IMR-90 (cell line): ENCODE results near the gene PDXDC1. TPM values are rescaled to one million over a fixed set of nuclear protein-coding genes. Genes with fewer than 3 reads are reported as not detected.
"Not testable (repeated sequence)": the region's sequence is repeated elsewhere in the genome, so short reads cannot be mapped to it uniquely, and the experiment has no call there.

Experiments
- ATAC-seq: fragments of 200-7000 bp; cut with Tn5 transposase; 2 replicates; pipeline ENCODE4 v1.9.1; 2020; ENCODE audit warnings: low read depth, mild to moderate bottlenecking, moderate library complexity
- Bru-seq: library from RNA; stranded (reverse); fragments of 400-500 nt; gene quantifications from one replicate; lab custom pipeline; 2021; lab: Mats Ljungman, UMichigan
- BruChase-seq, 2 experiments: library from RNA; stranded (reverse); fragments of 400-500 nt; gene quantifications; one replicate each; lab custom pipeline; 2021; lab: Mats Ljungman, UMichigan
- BruUV-seq: library from RNA; stranded (reverse); fragments of 400-500 nt; replicated peaks from 2 replicates; lab custom pipeline; 2021; lab: Mats Ljungman, UMichigan
- CTCF ChIA-PET: fragments of 300-600 bp; formaldehyde crosslinking; extraction: SDS; loops from one replicate; lab custom pipeline; 2021; ENCODE audit warnings: antibody characterized with exemption; lab: Yijun Ruan, JAX
- POLR2A ChIA-PET: fragments of 300-600 bp; sonication (Branson Sonifier 250); formaldehyde crosslinking; loops from one replicate; lab custom pipeline; 2022; ENCODE audit warnings: antibody characterized with exemption; ENCODE audit not compliant: unreplicated experiment; lab: Charles Lee
- DNase-seq: peaks from one replicate; pipeline ENCODE4 v3.0.0; 2013
- H2AFZ ChIP-seq: replicated peaks from 2 replicates; pipeline ENCODE3; 2013; ENCODE audit warnings: low read length, mild to moderate bottlenecking; ENCODE audit not compliant: poor library complexity
- H2AK5ac ChIP-seq: 2 replicates; pipeline ENCODE4 v1.6.1; 2013; ENCODE audit warnings: low read depth, low read length, inconsistent platforms
- H2AK9ac ChIP-seq: replicated peaks from 2 replicates; pipeline ENCODE3; 2013; ENCODE audit warnings: mild to moderate bottlenecking, low read depth, low read length, moderate library complexity; ENCODE audit not compliant: poor library complexity
- H2BK120ac ChIP-seq: 2 replicates; pipeline ENCODE4 v1.6.1; 2013; ENCODE audit warnings: low read depth, low read length, inconsistent platforms
- H2BK15ac ChIP-seq: 3 replicates; pipeline ENCODE4 v1.6.1; 2013; ENCODE audit warnings: low read depth, low read length, inconsistent platforms
- H2BK20ac ChIP-seq: 2 replicates; pipeline ENCODE4 v1.6.1; 2013; ENCODE audit warnings: low read depth, mild to moderate bottlenecking, inconsistent platforms, low read length, moderate library complexity
- H2BK5ac ChIP-seq: 2 replicates; pipeline ENCODE4 v1.6.1; 2013; ENCODE audit warnings: mild to moderate bottlenecking, low read depth, low read length, inconsistent platforms; ENCODE audit not compliant: poor library complexity, severe bottlenecking
- H3K14ac ChIP-seq: replicated peaks from 2 replicates; pipeline ENCODE4 v1.6.1; 2013; ENCODE audit warnings: low read depth, low read length, inconsistent platforms
- H3K18ac ChIP-seq: 2 replicates; pipeline ENCODE4 v1.6.1; 2013; ENCODE audit warnings: low read depth, low read length, control low read depth
- H3K23ac ChIP-seq: 2 replicates; pipeline ENCODE4 v1.6.1; 2013; ENCODE audit warnings: low read depth, low read length, inconsistent platforms
- H3K27ac ChIP-seq: 2 replicates; pipeline ENCODE4 v1.5.1; 2013; ENCODE audit warnings: mild to moderate bottlenecking, control low read depth, low read length; ENCODE audit not compliant: insufficient read depth
- H3K27me3 ChIP-seq: 2 replicates; pipeline ENCODE4 v1.6.1; 2013; ENCODE audit warnings: low read length; ENCODE audit not compliant: control insufficient read depth, insufficient read depth
- H3K36me3 ChIP-seq: 2 replicates; pipeline ENCODE4 v1.6.1; 2013; ENCODE audit warnings: low read length, mixed read lengths; ENCODE audit not compliant: control insufficient read depth, insufficient read depth
- H3K4ac ChIP-seq: 2 replicates; pipeline ENCODE4 v1.6.1; 2013; ENCODE audit warnings: low read depth, low read length, inconsistent platforms
- H3K4me1 ChIP-seq: 2 replicates; pipeline ENCODE4 v1.6.1; 2013; ENCODE audit warnings: low read length, mixed read lengths; ENCODE audit not compliant: control insufficient read depth, insufficient read depth
- H3K4me2 ChIP-seq: 2 replicates; pipeline ENCODE4 v1.6.1; 2013; ENCODE audit warnings: low read depth, mild to moderate bottlenecking, control low read depth, low read length, moderate library complexity
- H3K4me3 ChIP-seq: 2 replicates; pipeline ENCODE4 v1.5.1; 2013; ENCODE audit warnings: low read depth, mild to moderate bottlenecking, control low read depth, low read length, moderate library complexity; ENCODE audit not compliant: insufficient read depth
- H3K56ac ChIP-seq: 2 replicates; pipeline ENCODE4 v1.6.1; 2013; ENCODE audit warnings: low read length, inconsistent platforms; ENCODE audit not compliant: insufficient read depth; ENCODE audit errors: extremely low read depth
- H3K79me1 ChIP-seq, 2 experiments: 2 replicates each; pipeline ENCODE4 v1.6.1; 2013; ENCODE audit warnings: low read length in 2 of 2, inconsistent platforms in 1 of 2, low read depth in 1 of 2
- H3K9ac ChIP-seq: 2 replicates; pipeline ENCODE4 v1.6.1; 2013; ENCODE audit warnings: low read depth, low read length, control low read depth
- H3K9me1 ChIP-seq: 2 replicates; pipeline ENCODE4 v1.6.1; 2013; ENCODE audit warnings: low read length, inconsistent platforms; ENCODE audit not compliant: insufficient read depth
- H3K9me3 ChIP-seq: 2 replicates; pipeline ENCODE4 v1.6.1; 2013; ENCODE audit warnings: low read length; ENCODE audit not compliant: control insufficient read depth, insufficient read depth
- H4K20me1 ChIP-seq: 2 replicates; pipeline ENCODE4 v1.6.1; 2013; ENCODE audit warnings: low read length, inconsistent platforms; ENCODE audit not compliant: insufficient read depth
- H4K5ac ChIP-seq: 2 replicates; pipeline ENCODE4 v1.6.1; 2013; ENCODE audit warnings: mild to moderate bottlenecking, low read depth, low read length, control low read depth
- H4K8ac ChIP-seq, 2 experiments: 2 replicates each; pipeline ENCODE4 v1.6.1; 2013; ENCODE audit warnings: low read depth in 2 of 2, low read length in 2 of 2, control low read depth in 1 of 2, inconsistent platforms in 1 of 2
- H4K91ac ChIP-seq: 2 replicates; pipeline ENCODE4 v1.6.1; 2013; ENCODE audit warnings: low read depth, low read length, inconsistent platforms; ENCODE audit not compliant: insufficient read depth
- BHLHE40 ChIP-seq: fragments of 150-350 bp; IDR thresholded peaks from 2 replicates; pipeline ENCODE4 v1.6.1; 2016; ENCODE audit warnings: mild to moderate bottlenecking, low read depth, low read length
- CHD1 ChIP-seq: IDR thresholded peaks from 2 replicates; pipeline ENCODE4 v1.6.1; 2012; ENCODE audit warnings: low read depth, low read length, improper control_type of control experiment
- MXI1 ChIP-seq: IDR thresholded peaks from 2 replicates; pipeline ENCODE4 v1.6.1; 2012; ENCODE audit warnings: low read depth, mild to moderate bottlenecking, low read length, moderate library complexity, borderline replicate concordance
- POLR2A ChIP-seq: IDR thresholded peaks from 2 replicates; pipeline ENCODE4 v1.6.1; 2012; ENCODE audit warnings: mild to moderate bottlenecking, low read depth, low read length
- WGBS, 2 experiments: methylation state at CpG; one replicate each; pipeline versions ENCODE4 v1.1.5 to v1.1.7; 2013; ENCODE audit warnings: missing lambda C conversion rate in 2 of 2; ENCODE audit not compliant: insufficient read length in 1 of 2; ENCODE audit errors: extremely low coverage in 2 of 2; 5-methylcytosine and 5-hydroxymethylcytosine counted together
- dilution Hi-C: fragments of 300-500 bp; cut with HindIII; formaldehyde crosslinking; loops from one replicate; pipeline ENCODE4 v1.14.3; 2018; ENCODE audit warnings: low sequenced_read_pairs; ENCODE audit not compliant: unreplicated experiment
- in situ Hi-C: fragments of 300-500 bp; cut with MboI; formaldehyde crosslinking; loops from 3 replicates; pipeline ENCODE4 v1.14.3; 2019; ENCODE audit warnings: low sequenced_read_pairs, inconsistent platforms, mixed read lengths
- intact Hi-C: fragments of 100-400 bp; cut with micrococcal nuclease; formaldehyde crosslinking; loops from 2 replicates; pipeline ENCODE4 v1.10.0; 2022
- long read RNA-seq: library from polyadenylated mRNA; unstranded; transcript quantifications from one replicate; pipeline ENCODE4 v2.0.0, GENCODE V29; 2021; ENCODE audit not compliant: unreplicated experiment
- polyA plus RNA-seq, 3 experiments: library from polyadenylated mRNA; depleted of rRNA; stranded (reverse); fragments of >200 nt; gene quantifications; 2 replicates each; pipeline ENCODE4 v1.2.3, GENCODE V29; 2012; ENCODE audit warnings: low replicate concordance in 1 of 3
- total RNA-seq: library from RNA; depleted of rRNA; stranded (reverse); fragments of >200 nt; gene quantifications from 2 replicates; pipeline ENCODE4 v1.2.3, GENCODE V29; 2012; rRNA removed

The PDXDC1 gene, protein sequence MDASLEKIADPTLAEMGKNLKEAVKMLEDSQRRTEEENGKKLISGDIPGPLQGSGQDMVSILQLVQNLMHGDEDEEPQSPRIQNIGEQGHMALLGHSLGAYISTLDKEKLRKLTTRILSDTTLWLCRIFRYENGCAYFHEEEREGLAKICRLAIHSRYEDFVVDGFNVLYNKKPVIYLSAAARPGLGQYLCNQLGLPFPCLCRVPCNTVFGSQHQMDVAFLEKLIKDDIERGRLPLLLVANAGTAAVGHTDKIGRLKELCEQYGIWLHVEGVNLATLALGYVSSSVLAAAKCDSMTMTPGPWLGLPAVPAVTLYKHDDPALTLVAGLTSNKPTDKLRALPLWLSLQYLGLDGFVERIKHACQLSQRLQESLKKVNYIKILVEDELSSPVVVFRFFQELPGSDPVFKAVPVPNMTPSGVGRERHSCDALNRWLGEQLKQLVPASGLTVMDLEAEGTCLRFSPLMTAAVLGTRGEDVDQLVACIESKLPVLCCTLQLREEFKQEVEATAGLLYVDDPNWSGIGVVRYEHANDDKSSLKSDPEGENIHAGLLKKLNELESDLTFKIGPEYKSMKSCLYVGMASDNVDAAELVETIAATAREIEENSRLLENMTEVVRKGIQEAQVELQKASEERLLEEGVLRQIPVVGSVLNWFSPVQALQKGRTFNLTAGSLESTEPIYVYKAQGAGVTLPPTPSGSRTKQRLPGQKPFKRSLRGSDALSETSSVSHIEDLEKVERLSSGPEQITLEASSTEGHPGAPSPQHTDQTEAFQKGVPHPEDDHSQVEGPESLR
- total RNA-seq = 107 and 117 TPM in 2 replicates
- 55.2 and 68.7 TPM in 2 replicates for polyA plus RNA-seq (2012; rRNA removed)
- polyA plus RNA-seq (2012; cell fraction: cytosol; rRNA removed) = 28.4 and 31.5 TPM in 2 replicates
- polyA plus RNA-seq (2012; cell fraction: nucleus; rRNA removed; ENCODE audit: low replicate concordance) = 64.2 and 200 TPM in 2 replicates
- percentile 85 among the genes with signal in this experiment for Bru-seq, nascent RNA
- percentile 89 among the genes with signal in this experiment for BruChase-seq, experiment 1, labeled RNA remaining after a 6-hour chase
- BruChase-seq, experiment 2, labeled RNA remaining after a 2-hour chase = percentile 84 among the genes with signal in this experiment
- long read RNA-seq, full-length matches to known transcripts = 42 of 109 reads
- long read RNA-seq, partial matches to known transcripts = 20 of 109 reads
- long read RNA-seq, other reads (novel, unspliced or antisense) = 47 of 109 reads

DNA sequence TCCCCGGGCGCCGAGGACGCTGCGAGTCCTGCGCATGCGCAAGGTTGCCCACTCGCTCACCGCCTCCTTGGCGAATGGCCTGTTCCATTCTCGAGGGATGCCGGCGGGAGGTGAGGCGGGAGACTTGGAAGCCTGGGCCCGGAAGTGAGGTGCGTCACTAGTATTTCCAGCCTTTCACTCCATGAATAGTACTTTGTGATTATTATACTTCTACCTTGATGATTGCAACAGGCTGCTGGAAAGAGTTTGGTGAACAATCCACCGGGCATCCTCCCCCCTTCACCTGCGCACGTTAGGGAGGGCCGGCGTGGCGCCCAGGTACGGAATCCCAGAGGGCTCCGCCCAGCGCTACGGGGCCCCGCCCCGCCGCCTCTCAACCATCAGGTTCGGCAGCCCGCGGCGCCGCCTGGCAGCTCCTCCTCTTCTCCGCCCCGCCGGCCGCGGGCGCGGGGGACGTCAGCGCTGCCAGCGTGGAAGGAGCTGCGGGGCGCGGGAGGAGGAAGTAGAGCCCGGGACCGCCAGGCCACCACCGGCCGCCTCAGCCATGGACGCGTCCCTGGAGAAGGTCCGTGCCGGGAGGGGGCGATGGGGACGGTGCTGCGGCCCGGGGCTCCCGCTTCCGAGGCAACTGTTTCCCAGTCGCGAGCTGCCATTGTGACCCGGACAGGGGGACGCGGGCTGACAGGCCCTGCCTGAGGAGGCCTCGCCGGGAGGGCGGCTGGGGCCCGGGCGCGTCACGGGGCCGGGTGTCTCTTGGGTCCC lies at the start of gene PDXDC1:
TSS of gene PDXDC1 (plus strand) at position 371 of the 762 bp plus-strand sequence. CDS start at position 545, 174 bp downstream.
- Histone ChIP-seq H2BK5ac (peak within 1 kb of the TSS; percentile 95), H2AK5ac (peak within 1 kb of the TSS; percentile 89), H3K9ac (peak within 1 kb of the TSS; percentile 94), H3K79me1 (peaks cover 9 to 35% of the 10 kb centered on the region in 2 experiments; a peak in 3 of 4 replicates), H2AK9ac (peak within 1 kb of the TSS; percentile 82), H2AFZ (peak within 1 kb of the TSS; percentile 89), H3K4me3 (peak within 1 kb of the TSS; percentile 97), H4K91ac (peak within 1 kb of the TSS; percentile 88), H4K8ac (peak within 1 kb of the TSS; percentile 85 to 93; a peak in 3 of 4 replicates), H3K23ac (peak within 1 kb of the TSS; percentile 97), H2BK120ac (peak within 1 kb of the TSS; percentile 38), H4K5ac (peak within 1 kb of the TSS; percentile 95), H3K27ac (peak within 1 kb of the TSS; percentile 95), H3K14ac (peak within 1 kb of the TSS; percentile 95), H3K18ac (peak within 1 kb of the TSS; percentile 81; the same call in 1 of the 2 replicates), H4K20me1 (peaks cover 40% of the 10 kb centered on the region), H3K56ac (peak within 1 kb of the TSS; percentile 48), H3K4ac (peak within 1 kb of the TSS; percentile 89), H3K4me2 (peak within 1 kb of the TSS; percentile 100)
- ATAC-seq = peak; percentile 95
- DNase-seq = peak; percentile 80
- H2BK15ac ChIP-seq, H3K27me3 ChIP-seq, BruUV-seq, intact Hi-C loops, H3K4me1 ChIP-seq, H3K9me1 ChIP-seq, H3K36me3 ChIP-seq, H3K9me3 ChIP-seq, H2BK20ac ChIP-seq, dilution Hi-C loops: not testable (repeated sequence)
- in situ Hi-C loops = loop anchor here (25.0 kb wide), 1 partner anchor 338 kb away; the partner anchor contains the start of genes BFAR and PARN
- POLR2A ChIA-PET = interaction anchor here (0.6 kb wide), 1 partner anchor 9 kb away, joined by 6 read pairs; no protein-coding TSS in a partner anchor
- TF ChIP-seq POLR2A = peak; percentile 94
- TF ChIP-seq CHD1 = 0 out of 2 replicates have a peak, but pooled peaks have one; percentile 31
- TF ChIP-seq BHLHE40 = peak; percentile 72
- peak; percentile 68; the same call in 1 of the 2 replicates for TF ChIP-seq MXI1
- 0% methylated on average over 28 of the region's 74 CpGs; no CpG with 5 or more reads in 1 of the 2 experiments for WGBS, 2 experiments
- CTCF ChIA-PET = interaction anchor here (0.6 kb wide), 1 partner anchor 13 kb away, joined by 4 read pairs; no protein-coding TSS in a partner anchor
